ENCODE results near the gene PPP6R1.

The PPP6R1 gene

GRCh38 chr19:55258828-55259539 is at the start of gene PPP6R1:
Gene PPP6R1 (minus strand): TSS chr19:55259017. CDS start chr19:55247103, 11,914 bp downstream.
- DNase-seq: peak; percentile 100

GRCh38 chr19:55308281-55308680 is 49.5 kb upstream of the PPP6R1 start:
- DNase-seq: no peak

GRCh38 chr19:55306712-55307111 is 47.9 kb upstream of the PPP6R1 start:
- DNase-seq: no peak

GRCh38 chr19:55305983-55306562 is 47.3 kb upstream of the PPP6R1 start:
- no peak for DNase-seq

- DNase-seq: no peak
Observed at GRCh38 chr19:55305491-55305890, 46.7 kb upstream of the PPP6R1 start.

GRCh38 chr19:55304980-55305379 is 46.2 kb upstream of the PPP6R1 start:
- DNase-seq: no peak

- DNase-seq: no peak
Observed at GRCh38 chr19:55304279-55304978, 45.6 kb upstream of the PPP6R1 start.

- DNase-seq: no peak
Observed at GRCh38 chr19:55303477-55303876, 44.7 kb upstream of the PPP6R1 start.

GRCh38 chr19:55302318-55302703 is 43.5 kb upstream of the PPP6R1 start:
- DNase-seq: no peak

GRCh38 chr19:55301459-55302317 is 42.9 kb upstream of the PPP6R1 start:
- peak; percentile 46 for DNase-seq

- DNase-seq: no peak
Observed at GRCh38 chr19:55300886-55301458, 42.2 kb upstream of the PPP6R1 start.

GRCh38 chr19:55299991-55300390 is 41.2 kb upstream of the PPP6R1 start:
- no peak for DNase-seq

GRCh38 chr19:55297267-55297666 is 38.5 kb upstream of the PPP6R1 start:
- no peak for DNase-seq

GRCh38 chr19:55289117-55289796 is 30.4 kb upstream of the PPP6R1 start:
- no peak for DNase-seq

GRCh38 chr19:55287361-55288079 is 28.7 kb upstream of the PPP6R1 start:
- no peak for DNase-seq

GRCh38 chr19:55285229-55285890 is 26.5 kb upstream of the PPP6R1 start:
- no peak for DNase-seq

- no peak for DNase-seq
Observed at GRCh38 chr19:55284405-55285058, 25.7 kb upstream of the PPP6R1 start.

- peak; percentile 13 for DNase-seq
Observed at GRCh38 chr19:55283548-55284377, 24.9 kb upstream of the PPP6R1 start, which contains the start of gene BRSK1. Gene BRSK1 (plus strand): TSS chr19:55283997. CDS start chr19:55284443, 446 bp downstream.

All from NCI-H1048 (cell line).